HepG2 (cell line): ENCODE results near the gene ELAC1. TPM values are rescaled to one million over a fixed set of nuclear protein-coding genes. Genes with fewer than 3 reads are reported as not detected.
A peak's percentile ranks its signal among the peaks of the same experiment; 100 is the strongest.

Source experiments
- ATAC-seq: fragments of 200-7000 bp; cut with Tn5 transposase; 3 replicates; pipeline ENCODE4 v1.9.1; 2020; ENCODE audit warnings: mild to moderate bottlenecking, moderate library complexity
- BruUV-seq: library from RNA; stranded (reverse); fragments of 400-500 nt; replicated peaks from 2 replicates; lab custom pipeline; 2021; lab: Mats Ljungman, UMichigan
- CTCF ChIA-PET: fragments of 300-600 bp; formaldehyde crosslinking; extraction: SDS; loops from one replicate; lab custom pipeline; 2021; ENCODE audit warnings: low total read pairs, inconsistent platforms, low intra/inter-chr PET ratio; lab: Yijun Ruan, JAX
- POLR2A ChIA-PET: fragments of 350-600 bp; sonication (Branson Sonifier 250); formaldehyde crosslinking; loops from one replicate; lab custom pipeline; 2020; ENCODE audit warnings: antibody characterized with exemption, inconsistent platforms; lab: Yijun Ruan, JAX
- DNase-seq: peaks from one replicate; pipeline ENCODE4 v3.0.0-alpha.2; 2015; ENCODE audit warnings: low spot score
- FAIRE-seq: peaks from 3 replicates; lab custom pipeline; 2011; peaks lifted over from hg19 to GRCh38; lab: Jason Lieb, UNC
- H2AFZ ChIP-seq: one replicate; pipeline ENCODE4 v1.6.1; 2011; ENCODE audit warnings: low read length, inconsistent platforms
- H3K27ac ChIP-seq: fragments of 300-600 bp; 3 replicates; pipeline ENCODE4 v1.8.0; 2011; ENCODE audit warnings: mixed run types, mild to moderate bottlenecking, mixed read lengths, low read length, inconsistent platforms; ENCODE audit not compliant: insufficient read depth; ENCODE audit errors: extremely low read length
- H3K27me3 ChIP-seq, 2 experiments: fragments of 200-600 bp in 1 of 2; 2 replicates in 1 of 2; 3 replicates in 1 of 2; pipeline versions ENCODE4 v1.6.0 to v1.8.0; 2011; ENCODE audit warnings: low read length in 2 of 2, mild to moderate bottlenecking in 2 of 2, moderate library complexity in 2 of 2, inconsistent platforms in 1 of 2; ENCODE audit not compliant: insufficient read depth in 2 of 2, control insufficient read depth in 1 of 2
- H3K36me3 ChIP-seq, 2 experiments: fragments of 200-600 bp in 1 of 2; replicated peaks in 1 of 2; 2 replicates in 1 of 2; 3 replicates in 1 of 2; pipeline versions ENCODE4 v1.5.1 to v1.8.0; 2011; ENCODE audit warnings: low read length in 2 of 2, inconsistent platforms in 1 of 2; ENCODE audit not compliant: insufficient read depth in 2 of 2, control insufficient read depth in 1 of 2
- H3K4me1 ChIP-seq: 2 replicates; pipeline ENCODE4 v1.5.1; 2012; ENCODE audit warnings: low read length, inconsistent platforms; ENCODE audit not compliant: insufficient read depth
- H3K4me2 ChIP-seq: 2 replicates; pipeline ENCODE4 v1.6.0; 2011; ENCODE audit warnings: low read depth, low read length, inconsistent platforms
- H3K4me3 ChIP-seq, 3 experiments: fragments of 200-600 bp in 1 of 3; sonication (generic), shearing (Covaris generic) in 1 of 3; replicated peaks in 1 of 3; 2 replicates each; pipeline ENCODE4 v1.5.1; 2011 to 2016; ENCODE audit warnings: low read length in 3 of 3, inconsistent platforms in 2 of 3, low read depth in 2 of 3, mild to moderate bottlenecking in 2 of 3, control low read depth in 1 of 3, mixed read lengths in 1 of 3; ENCODE audit not compliant: insufficient read depth in 1 of 3
- H3K79me2 ChIP-seq: one replicate; pipeline ENCODE4 v1.6.1; 2011; ENCODE audit warnings: low read length, inconsistent platforms; ENCODE audit not compliant: insufficient read depth
- H3K9ac ChIP-seq: 2 replicates; pipeline ENCODE4 v1.6.0; 2011; ENCODE audit warnings: mild to moderate bottlenecking, low read depth, low read length, inconsistent platforms; ENCODE audit not compliant: insufficient read depth
- H3K9me3 ChIP-seq: 2 replicates; pipeline ENCODE4 v1.5.1; 2012; ENCODE audit warnings: mild to moderate bottlenecking, low read length
- H4K20me1 ChIP-seq: 2 replicates; pipeline ENCODE4 v1.6.0; 2011; ENCODE audit warnings: inconsistent platforms, mild to moderate bottlenecking, low read length, moderate library complexity; ENCODE audit not compliant: insufficient read depth
- EHMT2 ChIP-seq: fragments of 200-600 bp; sonication (generic); IDR thresholded peaks from 2 replicates; pipeline ENCODE4 v1.7.0; 2017; ENCODE audit warnings: antibody characterized with exemption, low read depth, low read length, borderline replicate concordance
- MAFG ChIP-seq: sonication (generic); formaldehyde crosslinking; IDR thresholded peaks from 2 replicates; pipeline ENCODE4 v1.5.1; 2020; ENCODE audit warnings: mild to moderate bottlenecking, missing genetic modification reagents
- NFE2L2 ChIP-seq: fragments of 150-350 bp; IDR thresholded peaks from 2 replicates; pipeline ENCODE4 v1.6.1; 2014; ENCODE audit warnings: low read length
- PAX8 ChIP-seq: sonication (generic); formaldehyde crosslinking; IDR thresholded peaks from 2 replicates; pipeline ENCODE4 v1.8.0; 2022; ENCODE audit warnings: mild to moderate bottlenecking, missing genetic modification reagents, borderline replicate concordance
- REST ChIP-seq, 2 experiments: IDR thresholded peaks; 2 replicates each; pipeline ENCODE4 v1.6.1; 2011 to 2012; ENCODE audit warnings: low read length in 2 of 2, borderline replicate concordance in 1 of 2, low read depth in 1 of 2, mild to moderate bottlenecking in 1 of 2, moderate library complexity in 1 of 2
- ZNF672 ChIP-seq: sonication (generic); formaldehyde crosslinking; IDR thresholded peaks from 2 replicates; pipeline ENCODE4 v1.8.1; 2022; ENCODE audit warnings: missing genetic modification reagents
- WGBS: methylation state at CpG from one replicate; pipeline ENCODE4 v1.1.6; 2017; ENCODE audit warnings: low lambda C conversion rate; 5-methylcytosine and 5-hydroxymethylcytosine counted together
- in situ Hi-C: cut with HindIII; loops from 2 replicates; pipeline ENCODE4 v1.10.0; 2017; ENCODE audit warnings: low pct_unique_long_range_greater_than_20kb; ENCODE audit not compliant: extremely low pct_ligation_motif_present
- intact Hi-C: fragments of 100-400 bp; cut with micrococcal nuclease; formaldehyde crosslinking; loops from one replicate; pipeline ENCODE4 v1.10.0; 2022; ENCODE audit not compliant: unreplicated experiment
- polyA plus RNA-seq, 8 experiments: library from polyadenylated mRNA; depleted of rRNA in 3 of 8; stranded (reverse) in 7 of 8; unstranded in 1 of 8; fragments of >200 nt; fragmentation: Illumina TruSeq in 4 of 8; extraction: Trizol in 4 of 8; gene quantifications; 2 replicates each; pipeline versions ENCODE4 v1.2.1 to v1.2.3, GENCODE V29; 2011 to 2016; ENCODE audit warnings: low read depth in 4 of 8, missing spikeins in 1 of 8, mixed read lengths in 1 of 8; ENCODE audit not compliant: insufficient read depth in 1 of 8
- total RNA-seq, 5 experiments: library from RNA; depleted of rRNA; stranded (reverse); fragments of >200 nt; fragmentation: Illumina TruSeq; extraction: Trizol; gene quantifications; 2 replicates each; pipeline ENCODE4 v1.2.3, GENCODE V29; 2016; ENCODE audit warnings: low read depth in 1 of 5
- TF ChIP-seq, protein P1 (sequence below): sonication (generic); formaldehyde crosslinking; IDR thresholded peaks from 2 replicates; pipeline ENCODE4 v1.5.1; 2020; ENCODE audit warnings: mild to moderate bottlenecking, missing genetic modification reagents

Gene ELAC1
- total and polyA plus RNA-seq, 2 of the 13 experiments (the other 11 are each of a cell fraction or from before 2014, with no cell fraction given): 1.9 to 3.6 TPM

- intact Hi-C loops: no loop called here
- Histone ChIP-seq H2AFZ (no peak overlapping the region), H3K4me3 (no peak overlapping the region), H4K20me1 (no peaks in the 10 kb centered on the region), H3K27me3 (no peaks in the 10 kb centered on the region), H3K79me2 (no peaks in the 10 kb centered on the region)
- BruUV-seq: no TSS peak
- no peak for TF ChIP-seq EHMT2
- no peak for TF ChIP-seq MAFG
- no peak for TF ChIP-seq PAX8 (CRISPR knock-in tag)
- TF ChIP-seq ZNF672: no peak
- TF ChIP-seq, protein P1, sequence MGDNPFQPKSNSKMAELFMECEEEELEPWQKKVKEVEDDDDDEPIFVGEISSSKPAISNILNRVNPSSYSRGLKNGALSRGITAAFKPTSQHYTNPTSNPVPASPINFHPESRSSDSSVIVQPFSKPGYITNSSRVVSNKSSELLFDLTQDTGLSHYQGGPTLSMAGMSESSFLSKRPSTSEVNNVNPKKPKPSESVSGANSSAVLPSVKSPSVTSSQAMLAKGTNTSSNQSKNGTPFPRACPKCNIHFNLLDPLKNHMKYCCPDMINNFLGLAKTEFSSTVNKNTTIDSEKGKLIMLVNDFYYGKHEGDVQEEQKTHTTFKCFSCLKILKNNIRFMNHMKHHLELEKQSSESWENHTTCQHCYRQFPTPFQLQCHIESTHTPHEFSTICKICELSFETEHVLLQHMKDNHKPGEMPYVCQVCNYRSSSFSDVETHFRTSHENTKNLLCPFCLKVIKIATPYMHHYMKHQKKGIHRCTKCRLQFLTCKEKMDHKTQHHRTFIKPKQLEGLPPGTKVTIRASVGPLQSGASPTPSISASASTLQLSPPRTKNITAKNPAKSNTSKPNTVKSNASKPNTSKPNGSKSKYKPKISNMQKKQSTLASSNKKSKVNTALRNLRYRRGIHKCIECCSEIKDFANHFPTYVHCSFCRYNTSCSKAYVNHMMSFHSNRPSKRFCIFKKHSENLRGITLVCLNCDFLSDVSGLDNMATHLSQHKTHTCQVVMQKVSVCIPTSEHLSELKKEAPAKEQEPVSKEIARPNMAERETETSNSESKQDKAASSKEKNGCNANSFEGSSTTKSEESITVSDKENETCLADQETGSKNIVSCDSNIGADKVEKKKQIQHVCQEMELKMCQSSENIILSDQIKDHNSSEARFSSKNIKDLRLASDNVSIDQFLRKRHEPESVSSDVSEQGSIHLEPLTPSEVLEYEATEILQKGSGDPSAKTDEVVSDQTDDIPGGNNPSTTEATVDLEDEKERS: no peak
- TF ChIP-seq NFE2L2: peak; percentile 33; the same call in 1 of the 2 replicates
- TF ChIP-seq REST (IDR thresholded peaks at IDR 0.05; ENCODE audit: borderline replicate concordance in 1 of 2, low read depth in 1 of 2, low read length in 2 of 2): no peak
- TF ChIP-seq, all 625 proteins: peak for 1
- ChIA-PET CTCF (no interaction called here), POLR2A (no interaction called here)
- no peak overlapping the region for H3K4me2 ChIP-seq
- no peaks in the 10 kb centered on the region for H3K36me3 ChIP-seq
- no peak overlapping the region for H3K27ac ChIP-seq
- no peaks in the 10 kb centered on the region for H3K9me3 ChIP-seq
- no peak overlapping the region for H3K9ac ChIP-seq
- ATAC-seq (no peak), FAIRE-seq (no peak), DNase-seq (no peak)
- no peaks in the 10 kb centered on the region for H3K4me1 ChIP-seq
- in situ Hi-C loops: no loop called here
- 49% methylated on average over 3 of the region's 3 CpGs for whole genome bisulfite sequencing
These were observed 14.0 kb upstream of the ELAC1 start for GRCh38 chr18:50953822-50954221.
